Putamen (tissue), 1 donor: Measurements from ENCODE around the gene DNER.

Experiments
- DNase-seq: peaks from one replicate; pipeline ENCODE4 v3.0.0-alpha.2; 2016; ENCODE audit warnings: low spot score

The DNER gene

DNA sequence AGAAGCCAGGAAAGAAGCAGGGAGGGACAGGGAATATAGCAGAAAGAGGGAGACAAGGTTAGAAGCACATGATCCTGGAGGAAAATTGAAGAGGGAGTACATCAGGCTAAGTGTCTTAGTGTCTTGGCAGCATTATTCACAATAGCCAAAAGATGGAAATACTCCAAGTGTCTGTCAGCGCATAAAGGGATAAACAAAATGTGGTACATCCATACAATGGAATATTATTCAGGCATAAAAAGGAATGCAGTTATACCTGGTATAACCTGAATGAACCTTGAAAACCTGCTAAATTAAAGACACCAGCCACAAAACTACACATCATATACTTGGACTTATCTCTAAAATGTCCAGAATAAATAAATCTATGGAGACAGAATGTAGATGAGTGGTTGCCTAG is 224.2 kb downstream of the DNER start:
- DNase-seq = no peak

DNA sequence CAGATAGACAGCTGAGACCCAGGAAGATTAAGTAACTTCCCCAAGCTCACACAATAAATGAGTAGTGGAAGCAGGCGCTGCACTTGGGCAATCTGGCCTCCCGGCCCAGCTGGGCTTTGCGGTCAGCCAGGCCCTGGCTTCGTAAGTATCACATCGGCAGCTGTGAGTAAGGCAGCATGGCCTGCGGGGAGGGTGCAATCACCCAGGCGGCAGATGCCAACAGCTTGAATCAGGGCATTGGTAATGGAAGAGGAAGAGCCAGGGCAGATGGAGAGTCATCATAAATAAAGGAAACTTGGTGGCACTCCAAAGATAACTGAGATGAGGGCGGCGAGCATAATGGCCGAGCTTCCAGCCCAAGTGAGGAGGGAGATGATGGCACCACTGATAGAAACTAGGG is 225.3 kb downstream of the DNER start:
- DNase-seq = peak; percentile 67

DNA sequence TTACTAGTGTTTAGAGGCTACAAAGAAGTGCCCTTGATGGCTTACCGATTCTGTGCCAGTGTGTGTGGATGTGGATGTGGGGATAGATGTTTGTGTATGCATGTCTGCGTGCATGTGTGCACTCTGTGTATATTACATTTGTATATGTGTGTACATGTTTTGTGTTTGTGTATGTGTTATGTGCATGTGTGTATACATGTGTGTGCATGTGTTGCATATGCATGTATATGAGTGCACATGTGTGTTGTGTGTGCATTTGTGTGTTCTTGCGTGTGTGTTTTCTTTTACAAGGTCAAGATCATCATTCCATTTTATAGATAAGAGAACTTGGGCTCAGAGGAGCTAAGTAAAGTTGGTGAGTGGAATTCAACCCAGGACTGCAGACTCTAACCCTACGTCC is 226.1 kb downstream of the DNER start:
- DNase-seq = no peak

DNA sequence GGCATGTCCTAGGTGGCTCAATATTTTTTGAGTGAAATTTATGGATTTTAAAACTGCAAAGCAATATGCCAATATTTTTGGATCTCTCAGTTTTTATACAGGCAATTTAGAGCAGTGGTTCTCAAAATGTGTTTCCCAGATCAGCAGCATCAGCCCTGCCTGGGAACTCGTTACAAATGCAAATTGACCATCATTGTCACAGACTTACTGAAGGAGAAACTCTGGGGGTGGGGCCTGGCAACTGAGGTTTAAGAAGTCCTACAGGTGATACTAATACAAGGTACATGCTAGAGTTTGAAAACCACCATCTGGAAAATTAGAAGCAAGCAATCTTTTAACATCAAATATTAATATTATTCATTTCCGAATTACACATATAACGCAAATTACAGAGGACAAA is 227.7 kb downstream of the DNER start:
- DNase-seq = no peak

DNA sequence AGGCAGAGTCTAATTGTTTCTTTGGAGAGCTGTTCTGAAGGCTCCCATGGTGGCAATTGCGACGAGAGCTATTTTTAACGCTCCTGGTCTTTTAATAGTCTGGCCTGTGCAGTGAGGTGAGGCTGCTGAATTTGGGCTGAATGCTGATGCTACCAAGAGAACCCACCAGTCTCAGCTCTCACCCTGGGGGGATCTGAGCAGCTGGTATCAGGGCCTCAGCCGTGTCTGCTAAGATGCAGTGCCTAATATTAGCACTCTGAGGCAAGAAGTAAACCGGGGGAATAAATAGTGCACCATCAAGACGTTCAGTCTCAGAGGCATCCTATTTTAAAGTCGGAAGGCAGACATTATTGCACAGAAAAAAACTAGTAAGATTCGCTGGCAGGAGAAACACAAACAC is 228.5 kb downstream of the DNER start:
- no peak for DNase-seq

DNA sequence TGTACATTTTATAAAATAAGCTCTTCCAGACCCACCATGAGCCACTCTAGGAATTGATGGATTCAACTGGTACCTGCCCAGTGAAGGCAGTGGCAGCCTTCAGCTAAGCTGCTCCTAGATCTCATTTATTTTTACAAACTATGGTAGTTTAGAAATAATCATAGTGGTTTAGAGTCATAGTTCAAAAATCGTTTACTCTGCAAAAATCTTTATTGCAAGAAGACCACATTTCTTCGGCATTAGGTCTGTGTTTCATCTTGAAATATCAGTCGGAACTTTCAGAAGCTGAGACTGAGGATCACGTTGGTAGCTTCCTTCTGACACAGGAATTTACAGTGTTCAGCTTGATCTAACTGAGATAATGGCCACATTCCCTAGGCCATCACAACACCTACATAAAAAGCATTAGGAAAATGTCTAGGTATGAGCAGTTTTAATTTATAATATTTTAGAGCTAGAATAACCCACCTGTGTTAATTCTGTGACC is 237.0 kb downstream of the DNER start:
- DNase-seq = no peak

DNA sequence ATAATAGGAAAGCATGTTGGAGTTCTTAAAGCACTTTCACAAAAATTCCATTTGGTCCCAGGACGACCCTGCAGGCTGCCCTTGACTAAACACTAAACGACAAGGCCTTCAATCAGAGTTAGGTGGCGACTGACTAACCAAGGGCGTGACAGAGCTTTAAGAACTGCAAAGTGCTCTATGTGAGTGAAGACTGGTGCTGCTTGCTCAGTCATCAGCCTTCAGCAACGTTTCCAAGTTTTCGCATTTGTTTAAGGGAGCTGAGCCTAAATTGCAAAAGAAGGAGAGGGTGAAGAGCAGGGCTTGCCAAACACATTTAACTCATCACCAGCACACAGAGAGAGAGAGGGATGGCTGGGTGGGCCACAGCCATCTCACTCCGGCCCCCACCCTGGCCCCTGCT is 238.6 kb downstream of the DNER start:
- DNase-seq = no peak

DNA sequence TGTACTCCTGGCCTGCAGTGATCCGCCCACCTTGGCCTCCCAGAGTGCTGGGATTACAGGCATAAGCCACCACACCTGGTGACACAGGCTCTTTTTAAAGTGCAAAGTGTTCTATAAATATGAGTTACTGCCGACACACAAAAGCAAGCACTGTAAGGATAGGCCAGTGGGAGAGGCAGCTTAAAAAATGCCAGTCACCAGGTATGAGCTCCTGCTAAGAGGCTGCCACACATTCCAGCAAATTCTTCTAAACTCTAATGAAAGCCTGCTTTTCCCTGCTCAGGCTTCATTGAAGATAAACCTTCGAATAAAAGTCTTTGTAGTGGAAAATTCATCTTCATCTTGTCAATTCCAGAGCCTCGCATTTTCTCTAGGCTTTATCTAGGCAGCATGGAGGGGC is 240.2 kb downstream of the DNER start:
- DNase-seq = no peak

DNA sequence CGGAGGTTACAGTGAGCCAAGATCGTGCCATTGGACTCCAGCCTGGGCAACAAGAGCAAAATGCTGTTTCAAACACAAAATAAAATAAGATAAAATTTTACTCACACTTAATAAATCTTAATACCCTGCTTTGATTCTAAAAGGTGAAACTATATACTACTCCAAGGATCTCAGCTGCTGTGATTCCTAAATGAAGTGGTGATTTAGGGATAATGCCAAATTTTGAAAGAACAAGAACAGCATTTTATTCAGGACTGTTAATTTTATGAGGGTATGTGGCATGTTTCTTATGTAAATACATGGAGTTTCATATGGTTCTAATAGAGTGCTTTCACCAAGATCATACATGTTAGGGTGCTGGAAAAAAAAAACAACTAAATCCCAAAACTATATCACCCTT is 243.6 kb downstream of the DNER start:
- no peak for DNase-seq

DNA sequence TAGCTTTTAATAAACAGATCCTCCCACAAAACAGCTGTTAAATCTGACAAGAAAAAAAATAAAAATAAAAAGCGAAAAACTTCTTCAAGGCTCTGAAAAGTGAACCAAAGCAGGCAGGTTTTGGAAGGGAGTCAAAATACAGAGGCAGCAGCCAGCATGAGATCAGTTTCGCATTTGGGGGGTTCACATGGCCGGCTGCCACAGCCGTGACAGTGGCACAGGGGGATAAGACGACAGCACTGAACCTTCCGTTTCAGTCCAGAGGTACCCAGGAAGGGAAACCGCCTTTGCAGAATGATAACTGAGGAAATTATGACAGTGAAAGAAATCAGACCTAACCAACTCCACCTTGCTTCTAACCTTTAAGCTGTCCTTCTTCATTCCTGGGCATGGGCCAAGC is 246.6 kb downstream of the DNER start:
- no peak for DNase-seq

DNA sequence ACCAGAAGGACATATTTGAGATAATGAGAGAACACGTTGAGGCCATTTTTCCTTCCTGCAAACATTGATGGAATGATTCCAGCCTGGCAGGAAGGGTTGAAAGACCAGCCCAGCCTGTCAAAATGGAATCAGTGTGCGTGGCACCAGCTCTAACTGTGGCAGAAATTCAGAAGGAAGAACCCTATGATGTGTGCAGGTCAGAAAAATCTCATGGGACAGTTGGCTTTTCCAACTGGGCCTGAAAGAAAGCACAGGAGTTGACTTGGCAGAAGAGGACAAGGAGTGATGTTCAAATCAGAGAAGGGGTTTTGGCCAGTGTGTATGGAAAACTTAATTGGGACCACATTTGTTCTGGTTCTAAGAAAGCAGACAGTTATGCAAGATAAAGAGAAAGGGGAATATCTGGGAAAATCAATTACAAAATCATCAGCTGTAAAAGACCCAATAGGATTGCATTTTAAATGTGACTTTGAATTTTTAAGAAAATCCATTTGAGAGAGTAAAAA is 250.5 kb downstream of the DNER start:
- DNase-seq = no peak

DNA sequence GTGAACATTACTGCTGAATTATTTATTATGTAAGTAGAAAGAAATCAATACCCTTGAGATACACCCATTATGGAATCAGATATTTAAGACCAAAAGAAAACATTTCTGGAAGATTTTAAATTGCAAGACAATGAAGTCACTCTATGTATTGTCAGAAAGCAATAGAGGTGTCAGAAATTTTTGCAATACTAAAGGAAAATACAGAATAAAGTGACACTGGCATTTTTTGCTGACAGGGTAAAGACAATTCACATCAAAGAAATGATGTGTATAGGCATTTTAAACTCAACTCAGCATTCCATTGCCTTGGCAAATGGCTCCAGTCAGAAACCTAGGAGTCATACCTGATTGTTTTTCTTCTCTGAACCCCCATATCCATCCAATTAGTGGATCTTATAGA is 252.2 kb downstream of the DNER start:
- DNase-seq = no peak

DNA sequence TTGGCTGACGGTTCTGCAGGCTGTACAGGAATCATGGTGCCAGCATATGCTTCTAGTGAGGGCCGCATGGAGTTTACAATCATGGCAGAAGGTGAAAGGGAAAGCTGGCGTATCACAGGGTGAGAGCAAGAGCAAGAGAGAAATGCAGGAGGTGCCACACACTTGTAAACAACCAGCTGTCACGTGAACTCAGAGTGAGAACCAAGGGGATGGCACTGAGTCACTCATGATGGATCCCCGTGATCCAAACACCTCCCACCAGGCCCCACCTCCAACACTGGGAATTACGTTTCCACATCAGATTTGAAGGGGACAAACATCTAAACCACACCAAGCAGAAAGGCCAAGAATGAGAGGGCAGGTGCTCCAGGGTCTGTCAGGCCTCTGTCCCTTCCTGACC is 258.3 kb downstream of the DNER start:
- no peak for DNase-seq

DNA sequence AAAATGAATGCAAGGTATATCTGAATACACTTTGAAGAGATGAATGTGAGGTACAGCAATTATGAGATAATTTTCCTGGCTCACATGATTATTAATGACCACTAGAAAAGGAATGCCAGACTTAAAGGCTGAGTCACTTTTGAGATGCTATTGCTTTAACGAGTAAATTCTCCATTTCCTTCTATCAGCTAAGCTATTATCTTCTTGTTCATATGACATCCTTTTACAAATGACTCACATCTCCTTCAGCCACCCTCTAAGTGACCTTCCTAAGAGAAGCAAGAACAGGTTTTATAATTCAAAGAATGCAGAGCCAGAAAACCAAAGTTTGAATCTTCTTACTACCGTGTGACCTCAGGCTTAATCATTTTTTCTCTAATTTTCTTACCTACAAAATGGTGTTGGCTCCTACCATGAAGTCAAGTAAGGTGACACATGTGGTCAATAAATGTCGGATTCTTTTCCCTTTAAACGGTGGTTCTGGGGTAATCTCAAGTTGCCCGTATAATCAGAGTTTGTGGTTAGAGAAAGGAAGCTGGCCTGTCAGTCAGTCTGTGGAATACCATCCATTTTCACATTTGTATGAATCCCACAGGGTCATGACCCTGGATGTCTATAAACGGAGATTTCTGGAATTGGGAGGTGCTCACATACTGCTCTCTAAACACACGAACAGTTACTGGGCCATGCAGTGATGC is 259.3 kb downstream of the DNER start:
- DNase-seq = no peak

DNA sequence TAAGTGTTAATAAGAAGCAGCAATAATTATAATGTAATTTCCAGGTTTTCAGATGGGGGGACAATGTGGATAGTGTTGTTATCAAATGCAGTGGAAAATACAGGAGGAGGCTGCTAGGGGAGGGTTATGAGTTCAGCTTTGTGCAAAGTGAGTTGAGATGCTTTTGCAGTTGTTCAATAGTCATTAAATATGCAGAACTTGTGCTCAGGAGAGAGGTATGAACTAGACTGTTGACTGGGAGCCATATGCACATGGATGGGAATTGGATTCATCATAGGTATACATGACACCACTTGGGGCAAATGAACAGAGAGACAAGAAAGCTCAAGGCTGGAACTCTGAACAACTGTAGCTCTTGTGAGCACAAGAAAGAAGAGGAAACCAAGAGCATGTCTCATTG is 261.1 kb downstream of the DNER start:
- no peak for DNase-seq

DNA sequence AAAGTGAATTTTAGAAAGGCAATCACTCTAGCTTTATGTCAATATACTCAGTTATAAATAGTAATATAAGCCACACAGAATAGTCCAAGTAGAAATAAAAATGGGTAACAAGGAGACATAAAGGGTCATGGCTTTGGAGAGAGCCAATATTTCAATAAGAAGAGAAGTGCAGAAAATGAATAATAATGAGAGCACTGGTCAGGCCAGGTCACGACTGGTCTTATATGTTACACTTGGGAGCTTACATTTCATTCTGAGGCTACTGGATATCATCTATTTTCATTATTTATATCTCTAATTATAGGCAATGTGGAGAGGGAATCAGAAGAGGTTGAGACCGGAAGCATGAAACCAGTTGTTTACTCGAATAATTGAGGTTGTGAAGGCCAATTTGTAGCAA is 262.5 kb downstream of the DNER start:
- DNase-seq = no peak

DNA sequence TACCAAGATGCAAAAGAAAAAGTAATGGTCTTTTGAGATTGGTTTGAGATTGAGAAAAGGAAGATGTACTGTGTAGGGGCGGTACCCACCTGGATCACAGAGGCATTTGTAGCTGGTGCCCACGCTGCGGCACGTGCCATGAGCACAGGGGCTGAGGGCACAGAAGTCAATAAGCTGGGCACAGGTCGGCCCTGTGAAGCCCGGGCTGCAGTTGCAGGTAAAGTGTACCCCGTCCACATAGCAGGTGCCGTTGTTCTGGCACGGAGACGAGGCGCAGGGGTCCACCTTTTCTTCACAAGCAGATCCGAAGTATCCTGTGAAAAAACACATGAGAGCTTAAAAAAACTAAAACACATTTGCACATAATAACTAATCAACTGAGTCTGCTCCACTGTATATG is 267.1 kb downstream of the DNER start:
- DNase-seq = no peak

DNA sequence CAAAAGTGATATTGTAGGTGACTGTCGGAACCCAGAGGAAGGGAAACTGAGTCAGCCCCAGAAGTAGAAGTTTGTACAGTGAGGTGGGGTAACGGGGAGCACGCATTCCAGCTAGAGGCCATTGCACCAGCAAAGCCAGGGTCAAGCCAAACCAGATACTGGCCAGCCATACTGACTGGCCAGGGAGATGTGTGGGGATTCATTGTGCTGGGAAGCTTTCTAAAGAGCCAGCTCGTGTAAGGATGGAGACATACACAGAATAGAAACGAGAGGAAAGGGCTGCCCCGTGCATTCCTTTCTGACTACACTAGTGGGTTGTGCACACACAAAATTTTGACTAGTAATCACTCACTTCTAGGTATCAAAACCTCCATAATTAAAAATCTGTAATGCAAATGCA is 268.0 kb downstream of the DNER start:
- DNase-seq = peak; percentile 25

DNA sequence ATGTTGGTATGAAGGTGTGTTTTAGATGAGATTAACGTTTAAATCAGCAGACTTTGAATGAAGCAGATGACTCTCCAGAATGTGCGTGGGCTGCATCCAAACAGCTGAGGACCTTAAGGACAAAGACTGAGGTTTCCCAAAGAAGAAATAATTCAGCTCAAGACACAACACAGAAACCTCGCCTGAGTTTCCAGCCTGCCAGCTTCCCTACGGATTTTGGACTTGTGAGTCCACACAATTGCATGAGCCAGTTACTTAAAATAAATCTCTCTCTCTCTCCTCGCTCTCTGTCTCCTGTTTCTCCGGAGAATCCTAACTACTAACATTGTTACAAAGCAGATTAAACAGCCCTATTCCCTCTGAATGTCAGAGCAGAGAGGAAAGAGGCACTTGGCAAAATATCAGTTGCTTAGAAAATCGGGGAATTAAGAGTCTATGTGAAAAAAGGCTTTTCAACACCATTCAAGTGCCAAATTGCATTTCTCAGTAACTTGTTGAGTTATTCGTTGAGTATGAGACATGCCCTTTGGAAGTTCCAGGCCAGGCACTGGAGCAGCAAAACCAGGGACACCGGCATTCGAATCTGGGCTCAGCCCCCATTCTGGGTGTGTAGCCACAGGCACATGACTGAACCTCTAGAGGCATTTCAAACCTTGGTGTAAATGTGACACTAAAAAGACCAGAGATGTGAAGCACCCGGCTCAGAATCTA is 268.7 kb downstream of the DNER start:
- peak; percentile 48 for DNase-seq

DNA sequence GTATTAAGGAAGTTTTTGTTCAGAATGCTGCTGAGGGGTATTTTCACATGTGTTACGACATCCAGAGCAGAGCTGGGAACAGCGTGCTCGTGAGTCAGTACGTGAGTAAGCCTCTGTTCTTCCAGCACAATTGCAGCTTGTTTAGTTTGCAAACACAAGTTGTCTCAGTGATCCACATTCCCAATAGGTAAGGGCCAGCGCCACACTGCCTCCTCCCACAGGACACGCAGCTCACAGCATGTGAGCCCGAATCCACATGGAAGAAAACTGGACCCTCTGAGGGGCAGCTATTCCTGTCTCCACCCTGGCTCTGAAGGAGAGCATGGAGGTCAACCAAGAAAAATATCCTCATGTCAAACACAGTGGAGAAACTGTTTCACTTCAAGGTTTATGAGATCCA is 269.3 kb downstream of the DNER start:
- peak; percentile 62 for DNase-seq

DNA sequence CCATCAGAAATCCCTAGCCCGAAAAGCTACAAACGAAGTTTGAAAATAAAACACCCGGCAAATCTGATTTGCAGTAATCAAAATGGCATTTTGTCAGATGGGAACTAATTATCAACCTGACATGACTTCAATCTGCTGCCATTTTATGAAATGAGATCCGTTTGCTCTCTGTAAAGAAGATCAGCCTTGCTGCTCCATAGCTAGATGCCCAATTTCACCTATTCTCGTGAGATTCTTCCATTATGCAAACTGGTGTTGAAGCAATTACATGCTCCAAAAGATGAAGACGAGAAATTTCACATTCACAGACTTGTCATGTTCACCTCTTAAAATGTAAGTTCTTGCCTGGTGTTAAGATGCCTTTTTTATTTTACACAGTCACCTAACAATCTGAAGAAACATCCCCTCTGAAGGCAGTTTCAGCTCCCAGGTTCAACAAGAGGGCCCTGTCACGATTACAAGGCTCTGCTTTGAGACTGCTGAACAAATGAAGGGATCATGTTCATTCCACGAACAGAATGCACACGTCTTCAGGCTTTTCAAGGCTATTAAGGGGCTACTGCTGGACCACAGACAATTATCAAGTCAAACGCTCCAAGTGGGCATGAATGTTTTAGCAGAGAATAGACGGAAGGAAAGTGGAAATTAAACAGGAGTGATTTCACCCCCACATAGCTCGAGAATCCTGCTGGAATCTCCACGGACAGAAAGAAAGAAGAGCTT is 270.6 kb downstream of the DNER start:
- DNase-seq = no peak

DNA sequence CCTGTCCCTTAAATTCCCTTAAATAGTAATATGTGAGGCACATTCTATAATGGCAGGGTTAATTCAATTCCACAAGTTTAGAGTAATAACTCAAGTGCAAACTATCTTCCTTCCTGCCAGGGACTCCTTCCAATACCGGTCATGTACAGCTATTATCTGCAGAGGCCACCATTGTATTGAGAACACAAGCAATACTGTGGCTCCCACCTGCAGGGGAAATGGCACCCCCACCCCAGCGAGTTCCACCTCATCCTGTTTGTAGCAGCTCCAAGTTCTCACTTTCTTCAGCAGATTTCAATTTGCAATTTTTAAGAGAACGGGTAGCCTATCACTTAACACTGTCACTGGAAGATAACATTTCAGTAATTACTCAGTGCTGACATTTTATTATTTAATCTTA is 271.2 kb downstream of the DNER start:
- no peak for DNase-seq
